Panc1 (cell line): ENCODE data around the gene KIR3DL2.
"Not testable (repeated sequence)": the region's sequence is repeated elsewhere in the genome, so short reads cannot be mapped to it uniquely, and the experiment has no call there.

Source experiments
- POLR2AphosphoS5 ChIP-seq: IDR thresholded peaks from 2 replicates; pipeline ENCODE4 v1.6.1; 2012; ENCODE audit warnings: mild to moderate bottlenecking, low read depth, low read length, moderate library complexity
- TF ChIP-seq, protein P1 (sequence below): fragments of 450-650 bp; IDR thresholded peaks from 2 replicates; pipeline ENCODE4 v1.5.1; 2017; ENCODE audit warnings: mild to moderate bottlenecking

DNA sequence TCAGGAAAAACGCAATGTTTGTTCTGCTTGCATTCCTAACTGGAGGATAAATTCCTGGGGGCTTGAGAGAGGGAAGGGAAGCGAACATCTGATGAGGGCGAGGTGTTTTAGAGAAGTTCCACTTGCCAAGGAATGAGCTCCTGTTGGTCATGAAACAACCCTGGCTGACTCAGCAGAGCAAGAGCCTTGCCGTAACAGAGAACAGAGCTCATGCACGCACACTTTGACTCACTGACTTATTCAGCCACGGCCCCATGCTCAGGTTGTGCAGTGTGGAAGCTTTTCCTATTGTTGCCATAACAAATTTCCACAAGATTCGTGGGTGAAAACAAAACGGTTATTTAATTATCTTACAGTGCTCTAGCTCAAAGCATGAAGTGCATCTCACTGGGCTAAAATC, 7.1 kb upstream of the KIR3DL2 start:
- TF ChIP-seq, protein P1, sequence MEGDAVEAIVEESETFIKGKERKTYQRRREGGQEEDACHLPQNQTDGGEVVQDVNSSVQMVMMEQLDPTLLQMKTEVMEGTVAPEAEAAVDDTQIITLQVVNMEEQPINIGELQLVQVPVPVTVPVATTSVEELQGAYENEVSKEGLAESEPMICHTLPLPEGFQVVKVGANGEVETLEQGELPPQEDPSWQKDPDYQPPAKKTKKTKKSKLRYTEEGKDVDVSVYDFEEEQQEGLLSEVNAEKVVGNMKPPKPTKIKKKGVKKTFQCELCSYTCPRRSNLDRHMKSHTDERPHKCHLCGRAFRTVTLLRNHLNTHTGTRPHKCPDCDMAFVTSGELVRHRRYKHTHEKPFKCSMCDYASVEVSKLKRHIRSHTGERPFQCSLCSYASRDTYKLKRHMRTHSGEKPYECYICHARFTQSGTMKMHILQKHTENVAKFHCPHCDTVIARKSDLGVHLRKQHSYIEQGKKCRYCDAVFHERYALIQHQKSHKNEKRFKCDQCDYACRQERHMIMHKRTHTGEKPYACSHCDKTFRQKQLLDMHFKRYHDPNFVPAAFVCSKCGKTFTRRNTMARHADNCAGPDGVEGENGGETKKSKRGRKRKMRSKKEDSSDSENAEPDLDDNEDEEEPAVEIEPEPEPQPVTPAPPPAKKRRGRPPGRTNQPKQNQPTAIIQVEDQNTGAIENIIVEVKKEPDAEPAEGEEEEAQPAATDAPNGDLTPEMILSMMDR: not testable (repeated sequence)
- TF ChIP-seq POLR2AphosphoS5: not testable (repeated sequence)
